ENCODE data around the gene ARHGEF16.

GRCh38 chr1:3476666-3477065, 22.2 kb downstream of the ARHGEF16 start:
- no peak for TF ChIP-seq CTCF (IDR thresholded peaks at IDR 0.05)
- no peak for TF ChIP-seq ZFX (IDR thresholded peaks at IDR 0.05; ENCODE audit: borderline replicate concordance)
